Activated T-cell treated with anti-CD3 and anti-CD28 coated beads, Interleukin-2, amount 50 U/mL, for 24 hours (primary cell): ENCODE results near the gene CCNF.

Source experiments
- DNase-seq: peaks from one replicate; pipeline ENCODE4 v3.0.0-alpha.2; 2020
- H3K27ac Mint-ChIP-seq: 2 replicates; pipeline ENCODE4 v1.8.0; 2020; ENCODE audit warnings: mild to moderate bottlenecking, mixed read lengths
- H3K27me3 Mint-ChIP-seq: 2 replicates; pipeline ENCODE4 v1.8.0; 2020; ENCODE audit warnings: mixed read lengths
- H3K36me3 Mint-ChIP-seq: 2 replicates; pipeline ENCODE4 v1.8.0; 2020; ENCODE audit warnings: low read depth, mixed read lengths
- H3K4me1 Mint-ChIP-seq: 2 replicates; pipeline ENCODE4 v1.8.0; 2020; ENCODE audit warnings: low read depth, mixed read lengths
- H3K4me3 Mint-ChIP-seq: 2 replicates; pipeline ENCODE4 v1.8.0; 2020; ENCODE audit warnings: mild to moderate bottlenecking, moderate library complexity, mixed read lengths
- H3K9me3 Mint-ChIP-seq: 2 replicates; pipeline ENCODE4 v1.8.0; 2020; ENCODE audit warnings: mixed read lengths

The CCNF gene

GRCh38 chr16:2500430-2500917, 71.2 kb downstream of the CCNF start:
- Mint-ChIP-seq H3K27me3 (no peaks in the 10 kb centered on the region), H3K4me1 (no peaks in the 10 kb centered on the region), H3K9me3 (no peaks in the 10 kb centered on the region)

GRCh38 chr16:2500918-2501750, 71.9 kb downstream of the CCNF start:
- Mint-ChIP-seq H3K4me3 (no peak overlapping the region), H3K4me1 (no peaks in the 10 kb centered on the region), H3K9me3 (no peaks in the 10 kb centered on the region), H3K27me3 (no peaks in the 10 kb centered on the region), H3K36me3 (peaks cover 29% of the 10 kb centered on the region), H3K27ac (no peak overlapping the region)
- peak; percentile 91 for DNase-seq

More at GRCh38 chr16:2500430-2500917, 71.2 kb downstream of the CCNF start:
- Mint-ChIP-seq H3K4me3 (no peak overlapping the region), H3K36me3 (peaks cover 36% of the 10 kb centered on the region), H3K27ac (no peak overlapping the region)
- no peak for DNase-seq

- no peak for DNase-seq
- no peaks in the 10 kb centered on the region for H3K27me3 Mint-ChIP-seq
- H3K36me3 Mint-ChIP-seq = peaks cover 21% of the 10 kb centered on the region
- H3K4me1 Mint-ChIP-seq = no peaks in the 10 kb centered on the region
- no peaks in the 10 kb centered on the region for H3K9me3 Mint-ChIP-seq
- no peak overlapping the region for H3K4me3 Mint-ChIP-seq
- no peak overlapping the region for H3K27ac Mint-ChIP-seq
These were observed 73.0 kb downstream of the CCNF start for GRCh38 chr16:2501946-2502895.

- Mint-ChIP-seq H3K4me3 (no peak overlapping the region), H3K27ac (no peak overlapping the region), H3K4me1 (peaks cover 5% of the 10 kb centered on the region), H3K36me3 (no peaks in the 10 kb centered on the region), H3K9me3 (no peaks in the 10 kb centered on the region), H3K27me3 (no peaks in the 10 kb centered on the region)
- no peak for DNase-seq
These were observed 76.4 kb downstream of the CCNF start for GRCh38 chr16:2505695-2506094.

GRCh38 chr16:2507052-2507659, 77.9 kb downstream of the CCNF start:
- Mint-ChIP-seq H3K27me3 (no peaks in the 10 kb centered on the region), H3K9me3 (no peaks in the 10 kb centered on the region), H3K27ac (no peak overlapping the region), H3K36me3 (no peaks in the 10 kb centered on the region), H3K4me1 (peaks cover 7% of the 10 kb centered on the region), H3K4me3 (no peak overlapping the region)
- DNase-seq = no peak

- peaks cover 12% of the 10 kb centered on the region for H3K4me1 Mint-ChIP-seq
- H3K27ac Mint-ChIP-seq = no peak overlapping the region
- no peak for DNase-seq
- no peaks in the 10 kb centered on the region for H3K36me3 Mint-ChIP-seq
- no peak overlapping the region for H3K4me3 Mint-ChIP-seq
- no peaks in the 10 kb centered on the region for H3K9me3 Mint-ChIP-seq
- H3K27me3 Mint-ChIP-seq = no peaks in the 10 kb centered on the region
These were observed 78.4 kb downstream of the CCNF start for GRCh38 chr16:2507665-2508064.
